ENCODE results near the gene TMTC2. TPM values are rescaled to one million over a fixed set of nuclear protein-coding genes. Genes with fewer than 3 reads are reported as not detected.

The TMTC2 gene
- total and polyA plus RNA-seq, 2 donors (not counting 3 experiments of a cell fraction or from before 2014, with no cell fraction given): 4.1 to 7.8 TPM

DNA sequence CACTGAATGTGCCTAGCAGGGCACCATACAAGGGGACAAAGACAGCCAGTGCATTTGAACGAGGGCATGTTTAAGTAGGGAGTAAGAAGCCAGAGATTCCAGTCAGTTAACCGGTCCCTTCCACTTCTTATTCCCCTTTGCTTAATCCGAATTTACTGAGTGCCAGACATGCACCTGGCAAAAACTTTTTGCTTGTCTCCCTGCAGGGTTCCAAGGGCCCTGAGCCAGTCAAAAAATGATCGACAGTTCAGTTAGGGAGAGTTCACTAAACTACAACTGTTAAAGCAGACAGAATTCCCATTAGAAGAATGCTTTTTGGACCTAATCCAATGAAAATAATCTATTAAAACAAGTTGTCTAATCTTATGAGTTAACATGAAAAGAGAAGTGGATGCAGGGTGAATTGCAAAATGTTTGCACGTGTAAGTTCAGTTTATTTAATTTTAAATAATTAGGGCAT is 193.8 kb downstream of the TMTC2 start:
- Histone ChIP-seq H3K9ac (replicated peaks; ENCODE audit: extremely low read depth, insufficient read depth, low read length) (no peak overlapping the region), H3K36me3 (ENCODE audit: control insufficient read depth in 2 of 2, extremely low read depth in 1 of 2, insufficient read depth in 2 of 2, low read length in 2 of 2) (no peaks in the 10 kb centered on the region), H3K27me3 (ENCODE audit: control insufficient read depth in 2 of 2, insufficient read depth in 2 of 2, low read length in 2 of 2) (no peaks in the 10 kb centered on the region), H3K4me2 (ENCODE audit: insufficient read depth, low read length) (no peak overlapping the region), H3K79me2 (ENCODE audit: control insufficient read depth, insufficient read depth, low read length) (no peaks in the 10 kb centered on the region), H3K9me1 (replicated peaks; ENCODE audit: control insufficient read depth, extremely low read depth, insufficient read depth, low read length) (no peaks in the 10 kb centered on the region), H3K4me3 (replicated peaks in 1 of 3; ENCODE audit: insufficient read depth in 1 of 3, low read depth in 1 of 3, low read length in 3 of 3) (no peak overlapping the region), H4K20me1 (replicated peaks; ENCODE audit: control insufficient read depth, extremely low read depth, insufficient read depth, low read length) (no peaks in the 10 kb centered on the region), H2AFZ (ENCODE audit: low read depth, low read length) (no peak overlapping the region), H3K27ac (ENCODE audit: insufficient read depth, low read depth, low read length) (no peak overlapping the region), H3K9me3 (replicated peaks; ENCODE audit: control insufficient read depth, insufficient read depth, low read length) (no peaks in the 10 kb centered on the region), H3K4me1 (ENCODE audit: control insufficient read depth, extremely low read depth, insufficient read depth, low read length) (peaks cover 3% of the 10 kb centered on the region)
- peak; percentile 59 for DNase-seq (ENCODE audit: low read depth, low spot score)
- no peak for FAIRE-seq
- BruUV-seq (replicated peaks): no TSS peak
- intact Hi-C loops (cut with micrococcal nuclease): no loop called here
- TF ChIP-seq JUN (IDR thresholded peaks at IDR 0.05; ENCODE audit: borderline replicate concordance, insufficient read depth, insufficient read length, low read depth) (no peak), CTCF (IDR thresholded peaks at IDR 0.05; ENCODE audit: extremely low read depth in 1 of 2, insufficient read depth in 1 of 2, low read depth in 1 of 2, low read length in 2 of 2) (no peak), FOS (IDR thresholded peaks at IDR 0.05; ENCODE audit: borderline replicate concordance, insufficient read depth, low read length) (no peak), MYC (IDR thresholded peaks at IDR 0.05; ENCODE audit: low read depth, low read length) (no peak), GATA2 (IDR thresholded peaks at IDR 0.05; ENCODE audit: insufficient read depth, insufficient read length, low read depth, low read length) (no peak)
- TF ChIP-seq, protein P1, sequence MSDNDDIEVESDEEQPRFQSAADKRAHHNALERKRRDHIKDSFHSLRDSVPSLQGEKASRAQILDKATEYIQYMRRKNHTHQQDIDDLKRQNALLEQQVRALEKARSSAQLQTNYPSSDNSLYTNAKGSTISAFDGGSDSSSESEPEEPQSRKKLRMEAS (IDR thresholded peaks at IDR 0.05; ENCODE audit: insufficient read depth, insufficient read length): no peak
- ChIA-PET POLR2A (no interaction called here), CTCF (no interaction called here)
- dilution Hi-C loops (cut with MboI; ENCODE audit: extremely low pct_ligation_motif_present, low sequenced_read_pairs): no loop called here
